ENCODE data around the gene COL9A3. TPM values are rescaled to one million over a fixed set of nuclear protein-coding genes. Genes with fewer than 3 reads are reported as not detected.
A peak's percentile ranks its signal among the peaks of the same experiment; 100 is the strongest.

The COL9A3 gene
- polyA plus RNA-seq, 1 experiment: 0.98 TPM

GRCh38 chr20:62778601-62779416 is 38.0 kb upstream of the COL9A3 start:
- DNase-seq (ENCODE audit: low read depth, low spot score): no peak
- Histone ChIP-seq H3K9me3 (ENCODE audit: control insufficient read depth, insufficient read depth, low read length) (peaks cover 2% of the 10 kb centered on the region; the same call in 1 of the 2 replicates), H3K27me3 (ENCODE audit: control insufficient read depth, insufficient read depth, low read length) (peaks cover 19% of the 10 kb centered on the region), H3K27ac (ENCODE audit: low read depth, low read length) (no peak overlapping the region), H3K4me3 (ENCODE audit: low read depth, low read length) (no peak overlapping the region)
- ChIA-PET POLR2A (interaction anchor here (0.9 kb wide), 1 partner anchor 15 kb away, joined by 3 read pairs; no protein-coding TSS in a partner anchor), CTCF (no interaction called here)
- TF ChIP-seq CTCF (IDR thresholded peaks at IDR 0.05; ENCODE audit: low read depth, low read length): no peak

DNA sequence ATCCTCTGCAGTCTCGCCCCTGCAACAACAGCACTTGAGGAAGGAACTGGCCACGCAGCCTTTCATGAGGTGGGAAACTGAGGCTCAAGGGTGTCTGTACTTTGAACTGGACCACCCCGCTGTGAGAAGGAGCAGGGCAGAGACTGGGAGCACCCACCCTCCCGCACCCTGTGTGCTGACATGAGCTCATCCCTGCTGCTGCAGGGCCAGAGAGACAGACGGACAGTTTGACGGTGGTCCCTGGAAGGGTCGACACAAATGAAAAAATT is 37.5 kb upstream of the COL9A3 start:
- POLR2A ChIA-PET: interaction anchor here (0.6 to 0.9 kb wide), 2 partner anchors 15 to 57 kb away, joined by 3 read pairs; no protein-coding TSS in a partner anchor
- peaks cover 2% of the 10 kb centered on the region; the same call in 1 of the 2 replicates for H3K9me3 ChIP-seq (ENCODE audit: control insufficient read depth, insufficient read depth, low read length)

GRCh38 chr20:62780204-62780603 is 36.6 kb upstream of the COL9A3 start:
- ChIA-PET POLR2A (no interaction called here), CTCF (no interaction called here)
- Histone ChIP-seq H3K4me3 (ENCODE audit: low read depth, low read length) (no peak overlapping the region), H3K9me3 (ENCODE audit: control insufficient read depth, insufficient read depth, low read length) (peaks cover 2% of the 10 kb centered on the region; the same call in 1 of the 2 replicates), H3K27ac (ENCODE audit: low read depth, low read length) (no peak overlapping the region), H3K27me3 (ENCODE audit: control insufficient read depth, insufficient read depth, low read length) (peaks cover 14% of the 10 kb centered on the region)
- TF ChIP-seq CTCF (IDR thresholded peaks at IDR 0.05; ENCODE audit: low read depth, low read length): no peak
- no peak for DNase-seq (ENCODE audit: low read depth, low spot score)

More for the DNA sequence above, 37.5 kb upstream of the COL9A3 start:
- DNase-seq (ENCODE audit: low read depth, low spot score): no peak
- Histone ChIP-seq H3K27me3 (ENCODE audit: control insufficient read depth, insufficient read depth, low read length) (peaks cover 18% of the 10 kb centered on the region), H3K27ac (ENCODE audit: low read depth, low read length) (no peak overlapping the region), H3K4me3 (ENCODE audit: low read depth, low read length) (no peak overlapping the region)
- TF ChIP-seq CTCF (IDR thresholded peaks at IDR 0.05; ENCODE audit: low read depth, low read length): no peak
- CTCF ChIA-PET: no interaction called here

DNA sequence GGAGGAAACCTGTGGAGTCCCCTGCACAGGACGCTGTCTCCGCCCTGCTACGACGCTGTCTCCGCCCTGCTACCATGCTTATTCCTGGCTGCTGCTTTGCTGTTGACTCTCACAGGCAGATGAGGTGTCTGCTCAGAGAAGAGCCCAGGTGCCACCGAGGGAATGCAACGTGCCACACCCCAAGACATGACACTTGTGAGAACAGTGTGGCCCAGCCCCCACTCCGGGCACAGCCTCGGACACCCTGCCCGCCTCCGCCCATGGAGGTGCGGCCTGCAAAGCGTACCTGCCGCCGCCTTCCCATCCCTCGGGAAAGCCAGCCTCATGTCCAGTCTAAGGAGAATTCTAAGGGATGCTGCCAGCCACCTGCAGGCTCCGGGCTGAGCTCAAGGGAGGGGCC is 36.2 kb upstream of the COL9A3 start:
- H3K27me3 ChIP-seq (ENCODE audit: control insufficient read depth, insufficient read depth, low read length): peaks cover 11% of the 10 kb centered on the region
- no peak for DNase-seq (ENCODE audit: low read depth, low spot score)
- POLR2A ChIA-PET: no interaction called here
- CTCF ChIA-PET: no interaction called here
- no peak overlapping the region for H3K27ac ChIP-seq (ENCODE audit: low read depth, low read length)
- peaks cover 2% of the 10 kb centered on the region; the same call in 1 of the 2 replicates for H3K9me3 ChIP-seq (ENCODE audit: control insufficient read depth, insufficient read depth, low read length)
- TF ChIP-seq CTCF (IDR thresholded peaks at IDR 0.05; ENCODE audit: low read depth, low read length): no peak
- no peak overlapping the region for H3K4me3 ChIP-seq (ENCODE audit: low read depth, low read length)

- TF ChIP-seq CTCF (IDR thresholded peaks at IDR 0.05; ENCODE audit: low read depth, low read length): 0 out of 2 replicates have a peak, but pooled peaks have one; percentile 15
- Histone ChIP-seq H3K27ac (ENCODE audit: low read depth, low read length) (no peak overlapping the region), H3K27me3 (ENCODE audit: control insufficient read depth, insufficient read depth, low read length) (peaks cover 15% of the 10 kb centered on the region), H3K9me3 (ENCODE audit: control insufficient read depth, insufficient read depth, low read length) (peaks cover under 1% of the 10 kb centered on the region; the same call in 1 of the 2 replicates), H3K4me3 (ENCODE audit: low read depth, low read length) (no peak overlapping the region)
- DNase-seq (ENCODE audit: low read depth, low spot score): no peak
- CTCF ChIA-PET: interaction anchor here (1.3 to 1.6 kb wide), 2 partner anchors 9 to 114 kb away, joined by 3 to 10 read pairs; no protein-coding TSS in a partner anchor
- POLR2A ChIA-PET: no interaction called here
Measured at GRCh38 chr20:62782149-62782892, 34.5 kb upstream of the COL9A3 start.
